Posterior vena cava (tissue), 2 donors: ENCODE data around the gene IGLL5. TPM values are rescaled to one million over a fixed set of nuclear protein-coding genes. Genes with fewer than 3 reads are reported as not detected.

ENCODE experiments used
- DNase-seq: peaks from one replicate; pipeline ENCODE4 v3.0.0-alpha.2; 2020; ENCODE audit warnings: low spot score
- intact Hi-C, 2 donors: fragments of 100-400 bp; cut with DNase I; formaldehyde crosslinking; loops; one replicate each; pipeline versions ENCODE4 v1.14.1 to v1.14.2; 2022 to 2023
- total RNA-seq, 2 donors: library from RNA; stranded (reverse); fragmentation: NEBNext Ultra II Directional; extraction: Animal tissue kit (Norgen Biotek cat#: 25700); gene quantifications; one replicate each; pipeline ENCODE4 v1.2.1, GENCODE V29; 2021
- donor health status: DM: yes; HTN: yes; CAD: no.
- donor health status: DM: yes; HTN: yes; CAD: no.

Gene IGLL5
- total RNA-seq, 2 donors from 2014 or later = 0.52 to 1.1 TPM

GRCh38 chr22:22909605-22910271 lies 22.1 kb downstream of the IGLL5 start:
- DNase-seq = peak; percentile 5
- intact Hi-C loops = no loop called here

GRCh38 chr22:22910272-22911240 lies 22.9 kb downstream of the IGLL5 start:
- peak; percentile 40 for DNase-seq
- intact Hi-C loops = no loop called here

GRCh38 chr22:22911327-22912134 lies 23.9 kb downstream of the IGLL5 start:
- peak; percentile 77 for DNase-seq
- intact Hi-C loops = no loop called here

GRCh38 chr22:22912135-22912987 lies 24.7 kb downstream of the IGLL5 start:
- intact Hi-C loops = no loop called here
- peak; percentile 57 for DNase-seq

GRCh38 chr22:22912988-22913253 lies 25.3 kb downstream of the IGLL5 start:
- intact Hi-C loops = no loop called here
- DNase-seq = no peak

GRCh38 chr22:22913989-22914388 lies 26.4 kb downstream of the IGLL5 start:
- intact Hi-C loops = no loop called here
- peak; percentile 31 for DNase-seq

- intact Hi-C loops = no loop called here
- peak; percentile 73 for DNase-seq
These were observed 27.4 kb downstream of the IGLL5 start for GRCh38 chr22:22914726-22915669.

GRCh38 chr22:22915670-22916035 lies 28.0 kb downstream of the IGLL5 start:
- no peak for DNase-seq
- intact Hi-C loops = no loop called here

- intact Hi-C loops = no loop called here
- no peak for DNase-seq
These were observed 28.8 kb downstream of the IGLL5 start for GRCh38 chr22:22916215-22916951.

GRCh38 chr22:22916952-22917290 lies 29.3 kb downstream of the IGLL5 start:
- DNase-seq = no peak
- intact Hi-C loops = no loop called here

GRCh38 chr22:22917377-22917776 lies 29.8 kb downstream of the IGLL5 start:
- intact Hi-C loops = no loop called here
- DNase-seq = no peak

GRCh38 chr22:22918297-22918965 lies 30.8 kb downstream of the IGLL5 start:
- no peak for DNase-seq
- intact Hi-C loops = no loop called here

- intact Hi-C loops = no loop called here
- DNase-seq = no peak
These were observed 31.4 kb downstream of the IGLL5 start for GRCh38 chr22:22919041-22919440.

- intact Hi-C loops = no loop called here
- DNase-seq = no peak
These were observed 32.6 kb downstream of the IGLL5 start for GRCh38 chr22:22920104-22920654.

- intact Hi-C loops = no loop called here
- DNase-seq = no peak
These were observed 33.4 kb downstream of the IGLL5 start for GRCh38 chr22:22920910-22921550.

- intact Hi-C loops = no loop called here
- DNase-seq = no peak
These were observed 34.0 kb downstream of the IGLL5 start for GRCh38 chr22:22921575-22921974.
